NT2/D1 (cell line): Measurements from ENCODE around the gene TBC1D16.

Source experiments
- YY1 ChIP-seq: IDR thresholded peaks from 2 replicates; pipeline ENCODE4 v1.6.1; 2011; ENCODE audit not compliant: insufficient read length, insufficient read depth
- ZNF274 ChIP-seq: IDR thresholded peaks from 2 replicates; pipeline ENCODE4 v1.6.1; 2011; ENCODE audit warnings: mild to moderate bottlenecking, low read depth, low read length

GRCh38 chr17:79985943-79986391 is 49.7 kb downstream of the TBC1D16 start:
- TF ChIP-seq ZNF274 = no peak
- no peak for TF ChIP-seq YY1
